ENCODE measurements around the gene ACO2.
"Not testable (repeated sequence)": the region's sequence is repeated elsewhere in the genome, so short reads cannot be mapped to it uniquely, and the experiment has no call there.

The ACO2 gene

GRCh38 chr22:41468381-41469217 is at the start of gene ACO2, which contains the start of gene PHF5A:
ACO2 (plus strand) TSS chr22:41469117; CDS start chr22:41469147, 30 bp downstream.
PHF5A (minus strand) TSS chr22:41468692; CDS start chr22:41468653, 39 bp downstream.
- in situ Hi-C loops (cut with HindIII; ENCODE audit: low sequenced_read_pairs), result no loop called here

- in situ Hi-C loops (cut with HindIII; ENCODE audit: low sequenced_read_pairs), result no loop called here
These were observed 43.1 kb upstream of the ACO2 start for GRCh38 chr22:41425660-41426365.

DNA sequence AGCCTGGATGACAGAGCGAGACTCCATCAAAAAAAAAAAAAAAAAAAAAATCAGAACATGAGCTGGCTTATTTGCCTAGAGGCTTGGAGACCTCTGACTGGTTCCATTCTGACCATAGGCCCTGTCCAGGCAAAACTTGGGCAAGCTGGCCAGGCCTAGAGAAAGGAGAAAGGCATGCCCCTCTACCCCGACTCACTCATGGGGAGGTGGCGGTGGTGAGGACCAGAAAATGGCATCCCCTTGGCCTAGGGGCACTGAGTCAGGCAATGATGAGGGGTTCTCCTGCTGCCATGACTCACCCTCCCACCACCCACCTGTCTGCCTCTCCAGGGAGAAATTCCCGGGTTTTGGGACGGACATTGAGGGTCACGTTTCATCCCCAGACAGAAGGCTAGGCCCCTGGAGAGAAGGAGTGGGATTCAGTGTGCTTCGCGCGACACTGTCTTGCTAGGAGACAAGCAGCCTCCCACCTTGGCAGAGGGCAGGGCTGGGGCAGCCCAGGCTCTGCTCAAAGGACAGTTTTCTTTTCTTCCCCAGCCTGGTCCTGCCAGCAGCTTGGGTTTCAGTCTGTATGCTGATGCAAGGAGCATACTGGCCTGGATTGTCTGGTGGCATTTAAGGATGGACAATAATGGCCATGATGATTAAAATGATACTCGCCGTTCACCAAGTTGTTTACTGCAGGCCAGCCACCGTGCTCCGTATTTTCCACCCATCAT is 39.5 kb upstream of the ACO2 start:
- in situ Hi-C loops (cut with HindIII; ENCODE audit: low sequenced_read_pairs), result no loop called here

DNA sequence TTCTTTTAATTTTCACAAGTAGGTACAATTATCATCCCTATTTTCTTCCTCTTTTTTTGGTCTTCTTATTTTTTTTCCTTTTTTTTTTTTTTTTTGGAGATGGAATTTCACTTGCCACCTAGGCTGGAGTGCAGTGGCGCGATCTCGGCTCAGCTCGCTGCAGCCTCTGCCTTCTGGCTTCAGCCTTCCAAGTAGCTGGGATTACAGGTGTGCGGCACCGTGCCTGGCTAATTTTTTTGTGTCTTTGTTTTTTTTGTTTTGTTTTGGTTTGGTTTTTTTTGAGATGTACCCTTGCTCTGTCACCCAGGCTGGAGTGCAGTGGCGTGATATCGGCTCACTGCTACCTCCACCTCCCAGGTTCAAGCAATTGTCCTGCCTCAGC is 39.0 kb upstream of the ACO2 start:
- in situ Hi-C loops (cut with HindIII; ENCODE audit: low sequenced_read_pairs), result no loop called here

DNA sequence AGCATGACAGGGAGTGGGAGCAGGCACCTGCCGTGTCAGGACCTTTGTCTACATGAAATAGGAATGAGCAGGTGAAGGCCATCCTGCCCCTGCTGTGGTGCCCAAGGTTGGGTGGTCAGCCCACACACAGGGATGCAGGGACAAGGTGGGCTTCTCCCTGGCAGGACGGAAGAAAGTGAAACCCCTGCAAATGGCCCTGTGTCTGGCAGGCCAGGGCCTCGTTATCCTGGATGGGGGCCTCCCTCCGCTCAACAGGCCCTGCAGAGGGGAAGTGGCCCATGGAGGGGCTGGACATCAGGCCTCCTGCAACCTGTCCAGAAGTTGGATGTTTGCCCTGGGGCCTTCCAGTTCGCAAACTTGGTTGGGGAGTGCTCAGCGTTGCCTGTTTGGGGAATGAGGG is 37.3 kb upstream of the ACO2 start:
- in situ Hi-C loops (cut with HindIII; ENCODE audit: low sequenced_read_pairs), result no loop called here

DNA sequence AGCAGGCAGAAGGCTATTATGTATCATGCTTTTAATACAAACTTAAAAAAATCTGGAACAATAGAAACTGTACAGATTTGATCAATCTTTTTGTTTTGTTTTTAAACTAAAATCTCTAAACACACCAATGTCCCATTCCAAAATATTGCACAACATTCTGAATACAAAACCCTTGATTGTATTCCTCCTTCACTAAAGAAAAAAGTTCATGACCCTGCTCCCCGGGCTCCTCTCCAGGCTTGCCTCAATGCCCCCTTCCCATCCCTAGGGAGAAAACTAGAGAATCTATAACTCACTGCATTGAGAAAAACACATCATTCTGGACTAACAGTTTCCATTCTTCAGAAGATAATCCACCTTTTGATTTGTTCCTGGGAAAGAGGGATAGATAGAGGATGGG is 35.4 kb upstream of the ACO2 start:
- in situ Hi-C loops (cut with HindIII; ENCODE audit: low sequenced_read_pairs), result not testable (repeated sequence)

DNA sequence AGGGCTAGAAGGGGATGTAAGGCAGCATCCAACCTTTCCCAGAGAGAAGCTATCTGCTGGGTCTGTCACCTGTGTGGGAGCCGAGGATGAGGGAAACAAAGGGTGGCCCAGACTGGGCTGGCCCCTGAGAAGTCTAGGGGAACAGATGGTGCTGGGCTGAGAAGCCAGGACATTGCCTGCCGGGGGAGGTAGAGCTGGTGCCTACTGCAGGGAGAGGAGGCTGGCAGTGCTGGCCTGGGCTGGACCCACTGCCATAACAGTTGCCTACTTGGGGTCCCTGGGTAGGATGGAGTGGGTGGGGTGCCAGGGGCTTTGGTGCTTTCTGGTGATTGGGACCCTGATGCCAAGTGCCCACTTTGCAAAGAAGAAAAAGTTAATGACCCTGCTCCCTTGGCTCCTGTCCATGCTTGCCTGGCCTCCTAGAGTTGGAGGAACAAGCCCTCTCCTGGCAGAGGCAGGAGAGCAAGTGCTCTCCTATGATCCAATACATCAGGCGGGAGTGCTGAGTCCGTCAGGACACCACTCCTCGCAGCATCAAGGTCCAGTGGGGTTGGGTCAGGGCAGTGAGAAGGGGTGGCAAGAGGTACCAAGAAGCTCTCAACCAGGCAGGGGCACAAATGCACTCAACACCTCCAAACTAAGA is 34.4 kb upstream of the ACO2 start:
- in situ Hi-C loops (cut with HindIII; ENCODE audit: low sequenced_read_pairs), result not testable (repeated sequence)

DNA sequence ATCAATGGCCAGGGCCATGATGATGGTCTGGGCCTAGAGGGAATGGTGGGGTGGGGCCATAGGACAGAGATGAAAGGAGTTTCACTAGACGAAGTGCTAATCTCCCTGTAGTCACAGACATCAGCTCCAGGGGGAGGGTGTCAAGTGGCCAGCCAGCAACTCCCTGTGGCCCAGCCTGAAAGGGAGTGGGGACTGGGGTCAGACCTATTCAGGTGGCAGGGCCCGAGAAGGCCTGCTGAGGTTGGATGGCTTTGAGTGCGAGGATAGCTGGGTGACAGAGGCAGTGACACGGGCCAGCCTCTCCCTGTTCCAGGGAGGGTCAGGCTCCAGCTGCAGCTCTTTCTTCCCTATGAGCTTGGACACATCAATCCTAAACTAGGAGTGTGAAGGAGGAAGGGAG is 33.4 kb upstream of the ACO2 start:
- in situ Hi-C loops (cut with HindIII; ENCODE audit: low sequenced_read_pairs), result no loop called here

DNA sequence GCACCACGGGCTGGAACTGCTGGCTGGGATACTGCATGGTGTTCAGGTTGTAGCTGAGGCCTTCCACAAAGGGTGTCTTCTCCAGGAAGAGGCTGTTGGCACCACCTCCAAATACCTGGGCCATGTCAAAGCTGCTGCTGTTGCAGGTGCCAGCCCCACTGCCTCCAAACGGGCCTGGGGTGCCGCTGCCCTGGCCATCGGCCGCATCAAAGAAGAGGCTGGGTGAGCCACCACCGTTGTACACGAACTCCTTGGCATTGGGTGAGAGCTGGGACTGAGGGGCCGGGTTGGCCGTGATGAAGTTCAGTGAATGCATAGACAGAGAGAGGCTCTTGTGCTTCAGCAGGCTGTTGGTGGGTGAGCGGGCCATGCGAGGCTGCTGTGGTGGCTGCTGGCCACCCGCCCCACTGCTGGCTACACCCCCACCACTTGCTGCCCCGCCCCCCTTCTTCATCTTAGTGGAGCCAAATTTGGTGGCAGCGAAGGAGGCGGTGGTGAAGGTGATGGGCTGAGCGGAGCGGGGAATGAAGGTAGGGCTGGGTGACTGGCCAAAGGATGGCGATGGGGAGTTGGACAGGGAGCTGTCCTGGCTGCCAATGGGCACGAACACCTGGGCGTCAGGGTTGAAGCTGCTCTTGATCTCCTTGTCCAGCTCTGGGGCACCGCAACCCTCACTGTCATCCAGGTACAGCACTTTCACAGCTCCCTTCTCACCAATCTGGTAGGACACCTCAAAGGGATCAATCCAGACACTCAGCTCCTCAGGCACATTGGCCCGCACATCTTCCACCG is 32.4 kb upstream of the ACO2 start:
- in situ Hi-C loops (cut with HindIII; ENCODE audit: low sequenced_read_pairs), result no loop called here

DNA sequence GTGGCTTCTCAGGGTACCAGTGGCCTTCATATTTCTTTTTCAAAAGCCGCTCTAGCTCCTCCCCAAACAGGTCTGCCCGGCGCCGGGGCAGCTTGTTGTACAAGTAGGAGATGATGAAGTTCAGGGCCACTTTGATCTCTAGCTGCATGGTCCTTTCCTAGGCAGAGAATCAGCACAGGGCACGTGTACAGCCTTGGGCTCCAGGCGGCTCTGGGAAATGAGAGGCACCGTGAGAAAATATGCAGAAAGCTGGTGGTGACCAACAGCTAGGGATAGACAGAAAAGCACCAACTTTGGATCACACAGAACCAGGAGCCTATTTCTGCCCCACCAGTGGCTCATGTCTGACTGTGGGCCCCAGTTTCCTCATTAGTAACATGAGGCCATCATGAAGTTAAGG is 31.7 kb upstream of the ACO2 start:
- in situ Hi-C loops (cut with HindIII; ENCODE audit: low sequenced_read_pairs), result no loop called here

GRCh38 chr22:41440511-41440910 is 28.4 kb upstream of the ACO2 start:
- in situ Hi-C loops (cut with HindIII; ENCODE audit: low sequenced_read_pairs), result not testable (repeated sequence)

GRCh38 chr22:41442240-41442792 is 26.6 kb upstream of the ACO2 start:
- in situ Hi-C loops (cut with HindIII; ENCODE audit: low sequenced_read_pairs), result no loop called here

GRCh38 chr22:41444360-41445128 is 24.4 kb upstream of the ACO2 start:
- in situ Hi-C loops (cut with HindIII; ENCODE audit: low sequenced_read_pairs), result loop anchor here (5.0 kb wide), 1 partner anchor 68 kb away; no protein-coding TSS in a partner anchor

DNA sequence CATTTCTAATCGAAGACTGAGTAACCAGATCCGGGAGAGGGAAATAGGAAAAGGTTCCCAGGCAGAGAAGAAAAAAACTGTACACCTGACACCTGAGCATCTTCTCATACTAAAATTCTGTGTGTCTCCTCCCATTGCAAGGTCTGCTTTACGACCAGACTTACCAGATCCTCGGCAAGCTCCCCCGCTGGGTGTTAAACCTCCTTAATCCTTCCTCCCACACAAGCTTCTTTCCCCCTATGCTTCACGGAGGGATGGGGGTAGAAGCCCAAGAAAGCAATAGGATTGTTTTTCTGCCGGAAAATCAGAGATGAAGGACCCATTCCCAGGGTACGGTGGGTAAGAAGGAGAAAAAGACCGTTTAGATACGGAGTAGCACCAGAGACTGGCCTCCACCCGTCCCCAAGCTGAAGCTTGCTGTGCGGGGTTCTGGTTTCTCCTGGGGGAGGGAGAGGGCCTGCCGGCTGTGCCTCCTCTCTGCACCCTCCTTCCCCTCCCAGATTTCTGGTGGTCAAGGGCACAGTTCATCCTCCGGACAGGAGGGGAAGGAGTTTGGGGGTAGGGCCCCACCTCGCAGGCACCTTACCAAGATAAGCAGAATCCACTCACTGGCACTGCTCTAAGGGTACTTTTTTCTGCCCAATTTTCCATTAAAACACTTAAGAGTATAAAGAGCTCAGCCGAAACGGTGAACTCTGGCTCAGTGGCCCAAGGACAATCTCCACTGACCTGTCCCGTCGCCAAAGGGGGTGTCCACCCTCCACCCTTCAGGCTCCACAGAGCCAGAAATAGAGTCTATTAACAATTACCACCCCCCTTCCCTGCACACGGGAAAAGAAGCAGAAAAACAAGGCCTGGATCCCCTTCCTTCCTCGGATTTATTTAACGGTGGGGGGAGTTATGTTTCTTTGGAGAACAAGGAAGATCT is 23.5 kb upstream of the ACO2 start:
- in situ Hi-C loops (cut with HindIII; ENCODE audit: low sequenced_read_pairs), result loop anchor here (5.0 kb wide), 1 partner anchor 67 kb away; no protein-coding TSS in a partner anchor

DNA sequence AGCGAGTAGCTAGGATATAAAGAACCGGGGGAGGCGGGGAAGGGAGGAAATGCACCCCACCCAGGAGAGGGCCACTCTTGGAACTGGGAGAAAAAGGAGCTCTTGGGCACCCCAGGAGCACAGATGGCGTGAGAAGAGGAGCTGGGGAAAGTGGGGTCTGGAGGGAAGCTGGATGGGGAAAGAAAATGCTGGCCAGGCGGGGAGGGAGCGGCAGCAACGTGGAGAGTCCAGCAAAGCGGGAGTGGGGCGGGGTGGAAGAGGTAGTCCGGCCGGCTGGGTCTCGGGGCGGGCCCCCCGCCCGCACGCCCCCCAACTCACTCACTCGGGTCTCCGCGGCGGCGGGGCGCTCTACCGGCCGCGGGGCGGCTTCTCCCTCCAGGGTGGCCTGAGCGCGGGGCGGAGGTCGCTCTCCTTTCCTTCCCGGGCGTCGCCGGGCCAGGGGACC is 22.8 kb upstream of the ACO2 start:
- in situ Hi-C loops (cut with HindIII; ENCODE audit: low sequenced_read_pairs), result loop anchor here (5.0 kb wide), 1 partner anchor 66 kb away; no protein-coding TSS in a partner anchor

GRCh38 chr22:41446639-41447434 is 22.1 kb upstream of the ACO2 start, which contains the start of gene TOB2:
TOB2 (minus strand) TSS chr22:41446801; CDS start chr22:41437345, 9,456 bp downstream.
- in situ Hi-C loops (cut with HindIII; ENCODE audit: low sequenced_read_pairs), result loop anchor here (5.0 kb wide), 1 partner anchor 65 kb away; no protein-coding TSS in a partner anchor
